Fibroblast of villous mesenchyme (primary cell): ENCODE results near the gene OSGIN1. TPM values are rescaled to one million over a fixed set of nuclear protein-coding genes. Genes with fewer than 3 reads are reported as not detected.

Experiments
- DNase-seq: peaks from one replicate; pipeline ENCODE4 v3.0.0-alpha.2; 2010; ENCODE audit warnings: low read depth
- H3K4me3 ChIP-seq: 2 replicates; pipeline ENCODE4 v1.5.1; 2011; ENCODE audit warnings: low read depth, mild to moderate bottlenecking, low read length
- total RNA-seq: library from RNA; depleted of rRNA; stranded (reverse); fragments of >200 nt; gene quantifications from 2 replicates; pipeline ENCODE4 v1.2.3, GENCODE V29; 2012
- TF ChIP-seq, protein P1 (sequence below): IDR thresholded peaks from 2 replicates; pipeline ENCODE4 v1.5.1; 2012; ENCODE audit warnings: low read depth, mild to moderate bottlenecking, low read length; ENCODE audit not compliant: insufficient read depth

OSGIN1 gene
- total RNA-seq, 1 donor = 6.5 TPM

DNA sequence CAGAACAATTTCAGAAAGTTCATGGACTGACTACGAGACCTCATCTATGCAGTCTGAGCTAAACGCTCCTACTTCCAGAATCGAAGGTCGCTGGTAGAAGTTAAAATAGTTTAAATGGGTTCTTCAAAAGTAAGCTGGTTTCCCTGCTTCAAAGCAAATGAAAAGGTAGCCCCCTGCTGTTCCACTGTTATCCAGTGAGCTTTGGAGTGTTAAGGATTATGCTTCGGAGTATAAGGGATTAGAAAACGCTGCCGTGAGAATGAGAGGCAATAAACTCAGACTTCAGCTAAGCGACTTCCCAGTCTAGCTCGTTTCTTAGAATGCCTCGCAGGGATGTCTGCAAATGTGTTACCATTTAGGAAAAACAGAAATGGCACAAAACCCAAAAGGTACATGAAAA lies 41.8 kb upstream of the OSGIN1 start:
- DNase-seq = no peak
- TF ChIP-seq, protein P1, sequence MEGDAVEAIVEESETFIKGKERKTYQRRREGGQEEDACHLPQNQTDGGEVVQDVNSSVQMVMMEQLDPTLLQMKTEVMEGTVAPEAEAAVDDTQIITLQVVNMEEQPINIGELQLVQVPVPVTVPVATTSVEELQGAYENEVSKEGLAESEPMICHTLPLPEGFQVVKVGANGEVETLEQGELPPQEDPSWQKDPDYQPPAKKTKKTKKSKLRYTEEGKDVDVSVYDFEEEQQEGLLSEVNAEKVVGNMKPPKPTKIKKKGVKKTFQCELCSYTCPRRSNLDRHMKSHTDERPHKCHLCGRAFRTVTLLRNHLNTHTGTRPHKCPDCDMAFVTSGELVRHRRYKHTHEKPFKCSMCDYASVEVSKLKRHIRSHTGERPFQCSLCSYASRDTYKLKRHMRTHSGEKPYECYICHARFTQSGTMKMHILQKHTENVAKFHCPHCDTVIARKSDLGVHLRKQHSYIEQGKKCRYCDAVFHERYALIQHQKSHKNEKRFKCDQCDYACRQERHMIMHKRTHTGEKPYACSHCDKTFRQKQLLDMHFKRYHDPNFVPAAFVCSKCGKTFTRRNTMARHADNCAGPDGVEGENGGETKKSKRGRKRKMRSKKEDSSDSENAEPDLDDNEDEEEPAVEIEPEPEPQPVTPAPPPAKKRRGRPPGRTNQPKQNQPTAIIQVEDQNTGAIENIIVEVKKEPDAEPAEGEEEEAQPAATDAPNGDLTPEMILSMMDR = no peak
- H3K4me3 ChIP-seq = no peak overlapping the region

DNA sequence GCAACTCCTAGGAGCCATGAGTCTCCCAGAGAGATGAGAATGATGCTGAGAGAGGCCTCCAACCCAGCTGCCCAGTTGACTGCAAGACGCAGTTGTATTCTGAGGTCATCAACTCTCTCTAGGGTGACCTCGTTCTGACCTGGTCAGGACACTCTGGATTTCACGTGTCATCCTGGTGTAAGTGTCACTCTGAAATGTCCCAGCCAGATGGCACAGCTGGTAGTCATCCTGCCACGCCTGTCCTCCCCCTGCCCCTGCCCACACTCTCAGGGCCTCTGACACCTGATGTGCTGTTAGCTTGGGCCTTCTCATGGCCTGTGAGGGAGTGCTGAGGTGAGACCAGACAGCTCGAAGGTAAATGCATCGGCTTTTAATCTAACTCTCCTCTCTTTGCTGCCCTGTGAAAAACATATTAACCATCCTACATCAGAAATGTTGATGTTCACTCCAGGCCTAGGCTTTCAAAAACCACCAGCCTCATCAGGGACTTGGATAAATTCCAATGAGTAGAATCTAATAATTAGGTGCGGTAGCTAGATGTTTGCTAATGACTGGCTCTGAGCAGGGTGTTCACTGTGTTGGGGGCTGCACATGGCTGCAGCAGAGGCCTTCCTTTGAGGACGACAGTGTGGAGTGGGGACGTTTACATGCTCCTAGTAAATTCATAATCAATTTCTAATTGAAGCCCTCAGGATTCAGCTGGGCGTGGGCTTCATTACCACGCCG lies 40.4 kb upstream of the OSGIN1 start:
- H3K4me3 ChIP-seq = no peak overlapping the region
- DNase-seq = no peak
- TF ChIP-seq, protein P1 = no peak

DNA sequence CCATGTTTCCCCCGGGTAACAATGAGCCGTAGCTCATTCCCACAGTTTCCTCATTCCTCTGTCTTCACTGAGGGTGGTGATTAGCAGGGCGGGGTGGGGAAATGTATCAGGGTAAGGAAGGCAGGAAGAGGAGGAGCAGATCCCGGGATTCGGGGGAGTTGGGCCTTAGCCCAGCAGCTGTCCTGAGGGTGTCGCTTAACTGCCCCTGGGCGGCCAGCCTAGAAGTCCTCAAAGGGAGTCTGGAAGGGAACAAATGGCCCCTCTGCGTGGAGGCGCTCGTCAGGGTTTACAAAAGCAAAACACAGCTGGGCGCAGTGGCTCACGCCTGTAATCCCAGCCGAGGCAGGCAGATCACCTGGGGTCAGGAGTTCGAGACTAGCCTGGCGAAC lies 39.8 kb upstream of the OSGIN1 start:
- DNase-seq = no peak
- no peak overlapping the region for H3K4me3 ChIP-seq
- TF ChIP-seq, protein P1 = no peak

DNA sequence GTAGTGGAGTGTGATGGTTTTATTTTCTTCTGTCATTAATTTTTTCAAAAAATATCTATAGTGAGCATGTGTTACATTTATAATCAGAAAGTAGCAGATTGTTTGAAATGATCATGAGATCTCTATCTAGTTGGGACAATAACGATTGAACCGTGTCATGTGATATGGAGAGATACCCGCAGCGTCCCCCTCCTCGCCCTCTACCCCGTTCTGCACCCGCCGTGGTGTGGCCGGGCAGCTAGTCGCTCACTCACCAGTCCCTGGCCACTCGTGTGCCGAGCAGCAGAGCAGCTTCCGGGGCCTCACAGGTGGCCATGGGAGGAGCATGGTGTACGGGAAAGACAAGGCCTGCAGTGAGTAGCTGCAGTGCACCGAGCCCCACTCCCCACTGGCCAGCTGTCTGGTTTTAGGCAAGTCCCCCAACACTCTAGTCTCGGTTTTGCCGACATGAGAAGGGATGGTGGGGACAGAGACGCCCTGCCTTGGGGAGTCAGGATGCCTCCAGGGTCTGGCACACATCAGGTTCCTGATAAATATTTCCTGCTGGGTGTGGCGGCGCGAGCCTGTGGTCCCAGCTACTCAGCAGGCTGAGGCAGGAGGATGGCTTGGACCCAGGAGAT lies 38.8 kb upstream of the OSGIN1 start:
- TF ChIP-seq, protein P1 = no peak
- DNase-seq = no peak
- no peak overlapping the region for H3K4me3 ChIP-seq

DNA sequence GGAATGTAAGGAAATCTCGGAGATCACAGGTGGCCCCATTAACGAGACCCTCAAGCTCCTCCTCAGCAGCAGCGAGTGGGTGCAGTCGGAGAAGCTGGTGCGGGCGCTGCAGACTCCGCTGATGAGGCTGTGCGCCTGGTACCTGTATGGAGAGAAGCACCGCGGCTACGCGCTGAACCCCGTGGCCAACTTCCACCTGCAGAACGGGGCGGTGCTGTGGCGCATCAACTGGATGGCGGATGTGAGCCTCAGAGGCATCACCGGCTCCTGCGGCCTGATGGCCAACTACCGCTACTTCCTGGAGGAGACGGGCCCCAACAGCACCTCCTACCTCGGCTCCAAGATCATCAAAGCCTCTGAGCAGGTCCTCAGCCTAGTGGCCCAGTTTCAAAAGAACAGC lies 38.0 kb upstream of the OSGIN1 start:
- no peak for DNase-seq
- TF ChIP-seq, protein P1 = no peak
- no peak overlapping the region for H3K4me3 ChIP-seq

DNA sequence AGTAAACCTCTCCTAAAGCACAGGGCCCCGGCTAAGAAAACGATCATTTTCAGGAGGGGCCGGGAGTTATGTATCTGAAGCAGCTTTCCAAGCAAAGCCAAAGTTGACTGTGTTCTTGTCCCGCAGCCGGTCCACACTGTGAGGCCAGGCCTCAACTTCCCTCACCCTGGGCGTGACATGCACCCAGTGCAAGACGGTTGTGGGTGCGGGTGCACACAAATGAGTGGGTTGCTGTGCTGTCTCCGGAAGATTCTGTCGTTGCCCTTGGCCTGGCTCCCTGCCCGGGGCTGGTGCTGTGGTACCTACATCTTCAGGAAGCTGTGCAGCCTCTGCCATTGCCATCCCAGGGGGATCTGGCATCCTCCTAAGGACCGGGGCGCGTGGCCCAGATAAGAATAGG lies 37.5 kb upstream of the OSGIN1 start:
- no peak for DNase-seq
- TF ChIP-seq, protein P1 = no peak
- H3K4me3 ChIP-seq = no peak overlapping the region
